ENCODE results near the gene RPS16. TPM values are rescaled to one million over a fixed set of nuclear protein-coding genes. Genes with fewer than 3 reads are reported as not detected.

Gene RPS16
- total RNA-seq, 1 donor = 44.9 TPM

- H3K36me3 ChIP-seq (ENCODE audit: insufficient read depth, low read length) = peaks cover 21% of the 10 kb centered on the region
These were observed 38.1 kb downstream of the RPS16 start for GRCh38 chr19:39397360-39398296.

GRCh38 chr19:39390751-39391437, 44.9 kb downstream of the RPS16 start, which contains the start of the genes MED29 and PAF1:
MED29 (plus strand) TSS chr19:39391378; CDS start chr19:39391423, 45 bp downstream.
PAF1 (minus strand) TSS chr19:39391106; CDS start chr19:39390864, 242 bp downstream.
- TF ChIP-seq CTCF (IDR thresholded peaks at IDR 0.05; ENCODE audit: extremely low read depth, low read depth, low read length) = no peak
- peak within 1 kb of the TSS; percentile 82 for H3K4me3 ChIP-seq (ENCODE audit: insufficient read depth, low read length)
- H3K4me1 ChIP-seq (ENCODE audit: insufficient read depth, low read length) = peaks cover 17% of the 10 kb centered on the region
- peaks cover 38% of the 10 kb centered on the region for H3K79me2 ChIP-seq (ENCODE audit: insufficient read depth, low read length)
- no peaks in the 10 kb centered on the region for H3K9me3 ChIP-seq (ENCODE audit: low read depth, low read length)
- H2AFZ ChIP-seq (ENCODE audit: low read length) = peak within 1 kb of the TSS; percentile 82
- H4K20me1 ChIP-seq (ENCODE audit: insufficient read depth, low read length) = no peaks in the 10 kb centered on the region
- DNase-seq (ENCODE audit: insufficient read length, low spot score, missing footprints) = peak; percentile 100
- H3K36me3 ChIP-seq (ENCODE audit: insufficient read depth, low read length) = peaks cover 51% of the 10 kb centered on the region
- H3K27me3 ChIP-seq (ENCODE audit: insufficient read depth, low read length) = no peaks in the 10 kb centered on the region
- H3K27ac ChIP-seq (ENCODE audit: low read depth, low read length) = peak within 1 kb of the TSS; percentile 97
- H3K4me2 ChIP-seq (ENCODE audit: insufficient read depth, low read length) = peak within 1 kb of the TSS; percentile 88

More at GRCh38 chr19:39397360-39398296, 38.1 kb downstream of the RPS16 start:
- TF ChIP-seq CTCF (IDR thresholded peaks at IDR 0.05; ENCODE audit: extremely low read depth, low read depth, low read length) = peak; percentile 93
- Histone ChIP-seq H2AFZ (ENCODE audit: low read length) (peak overlapping the region; percentile 33), H3K4me1 (ENCODE audit: insufficient read depth, low read length) (peaks cover 30% of the 10 kb centered on the region), H3K4me3 (ENCODE audit: insufficient read depth, low read length) (no peak overlapping the region), H3K27ac (ENCODE audit: low read depth, low read length) (peak overlapping the region; percentile 94), H4K20me1 (ENCODE audit: insufficient read depth, low read length) (no peaks in the 10 kb centered on the region), H3K9me3 (ENCODE audit: low read depth, low read length) (no peaks in the 10 kb centered on the region), H3K4me2 (ENCODE audit: insufficient read depth, low read length) (peak overlapping the region; percentile 30), H3K79me2 (ENCODE audit: insufficient read depth, low read length) (peaks cover 13% of the 10 kb centered on the region), H3K27me3 (ENCODE audit: insufficient read depth, low read length) (no peaks in the 10 kb centered on the region)
- DNase-seq (ENCODE audit: insufficient read length, low spot score, missing footprints) = peak; percentile 99

GRCh38 chr19:39390451-39390750, 45.3 kb downstream of the RPS16 start:
- Histone ChIP-seq H3K4me2 (ENCODE audit: insufficient read depth, low read length) (peak overlapping the region; percentile 88), H3K9me3 (ENCODE audit: low read depth, low read length) (no peaks in the 10 kb centered on the region), H3K27me3 (ENCODE audit: insufficient read depth, low read length) (no peaks in the 10 kb centered on the region), H4K20me1 (ENCODE audit: insufficient read depth, low read length) (no peaks in the 10 kb centered on the region), H3K4me1 (ENCODE audit: insufficient read depth, low read length) (peaks cover 17% of the 10 kb centered on the region), H2AFZ (ENCODE audit: low read length) (peak overlapping the region; percentile 82), H3K36me3 (ENCODE audit: insufficient read depth, low read length) (peaks cover 56% of the 10 kb centered on the region), H3K79me2 (ENCODE audit: insufficient read depth, low read length) (peaks cover 38% of the 10 kb centered on the region), H3K27ac (ENCODE audit: low read depth, low read length) (peak overlapping the region; percentile 97), H3K4me3 (ENCODE audit: insufficient read depth, low read length) (peak overlapping the region; percentile 82)
- peak; percentile 76 for DNase-seq (ENCODE audit: insufficient read length, low spot score, missing footprints)
- TF ChIP-seq CTCF (IDR thresholded peaks at IDR 0.05; ENCODE audit: extremely low read depth, low read depth, low read length) = no peak

Data from osteoblast (primary cell).